Fibroblast of skin of scalp (primary cell): Measurements from ENCODE around the gene HTRA3.
A peak's percentile ranks its signal among the peaks of the same experiment; 100 is the strongest.

Experiments used
- DNase-seq: peaks from one replicate; pipeline ENCODE4 v3.0.0-alpha.2; 2013

HTRA3 gene

GRCh38 chr4:8234715-8235114 is 34.8 kb upstream of the HTRA3 start:
- no peak for DNase-seq

GRCh38 chr4:8235224-8235623 is 34.3 kb upstream of the HTRA3 start:
- DNase-seq = no peak

GRCh38 chr4:8235686-8236085 is 33.9 kb upstream of the HTRA3 start:
- no peak for DNase-seq

- no peak for DNase-seq
These were observed 33.2 kb upstream of the HTRA3 start for GRCh38 chr4:8236106-8236919.

- no peak for DNase-seq
These were observed 32.7 kb upstream of the HTRA3 start for GRCh38 chr4:8236920-8237195.

- DNase-seq = no peak
These were observed 32.1 kb upstream of the HTRA3 start for GRCh38 chr4:8237256-8237989.

- DNase-seq = no peak
These were observed 31.5 kb upstream of the HTRA3 start for GRCh38 chr4:8238036-8238511.

- DNase-seq = no peak
These were observed 31.0 kb upstream of the HTRA3 start for GRCh38 chr4:8238515-8239053.

- DNase-seq = no peak
These were observed 30.3 kb upstream of the HTRA3 start for GRCh38 chr4:8239226-8239625.

- no peak for DNase-seq
These were observed 29.9 kb upstream of the HTRA3 start for GRCh38 chr4:8239661-8240060.

GRCh38 chr4:8240211-8241041 is 29.1 kb upstream of the HTRA3 start:
- no peak for DNase-seq

GRCh38 chr4:8241211-8241779 is 28.3 kb upstream of the HTRA3 start:
- no peak for DNase-seq

- DNase-seq = peak; percentile 92
These were observed 27.5 kb upstream of the HTRA3 start for GRCh38 chr4:8241895-8242696.

GRCh38 chr4:8242782-8243560 is 26.6 kb upstream of the HTRA3 start:
- DNase-seq = no peak

- DNase-seq = no peak
These were observed 25.4 kb upstream of the HTRA3 start for GRCh38 chr4:8244001-8244757.

- no peak for DNase-seq
These were observed 24.6 kb upstream of the HTRA3 start for GRCh38 chr4:8244931-8245460.

- DNase-seq = no peak
These were observed 23.4 kb upstream of the HTRA3 start for GRCh38 chr4:8245884-8246833.
